CD8-positive, alpha-beta memory T cell (primary cell): ENCODE measurements around the gene SEMA5A. TPM values are rescaled to one million over a fixed set of nuclear protein-coding genes. Genes with fewer than 3 reads are reported as not detected.

Source experiments
- CTCF ChIA-PET: fragments of 350-600 bp; sonication (Branson Sonifier 250); formaldehyde crosslinking; loops from one replicate; lab custom pipeline; 2021; ENCODE audit warnings: antibody characterized with exemption; lab: Charles Lee
- POLR2A ChIA-PET: fragments of 350-600 bp; sonication (Branson Sonifier 250); formaldehyde crosslinking; loops from one replicate; lab custom pipeline; 2021; ENCODE audit warnings: antibody characterized with exemption; lab: Charles Lee
- DNase-seq, 5 donors: peaks; one replicate each; pipeline versions ENCODE4 v3.0.0 to v3.0.0-alpha.2; 2020 to 2022; ENCODE audit warnings: mixed read lengths in 1 of 5
- H3K27ac ChIP-seq: one replicate; pipeline ENCODE4 v1.7.0; 2013; ENCODE audit warnings: low read depth, mild to moderate bottlenecking, low read length, moderate library complexity
- H3K27me3 ChIP-seq: 2 replicates; pipeline ENCODE4 v1.7.0; 2013; ENCODE audit warnings: low read length, mild to moderate bottlenecking; ENCODE audit not compliant: insufficient read depth, poor library complexity, severe bottlenecking
- H3K36me3 ChIP-seq: 2 replicates; pipeline ENCODE4 v1.7.0; 2013; ENCODE audit warnings: mild to moderate bottlenecking, low read length, moderate library complexity; ENCODE audit not compliant: insufficient read depth
- H3K4me1 ChIP-seq: 2 replicates; pipeline ENCODE4 v1.7.0; 2013; ENCODE audit warnings: mild to moderate bottlenecking, low read length, moderate library complexity; ENCODE audit not compliant: insufficient read depth
- H3K4me3 ChIP-seq: 2 replicates; pipeline ENCODE4 v1.7.0; 2013; ENCODE audit warnings: mild to moderate bottlenecking, low read length
- H3K9me3 ChIP-seq: 2 replicates; pipeline ENCODE4 v1.7.0; 2013; ENCODE audit warnings: mild to moderate bottlenecking, low read length
- H3K27ac Mint-ChIP-seq, 8 donors: one replicate each; pipeline ENCODE4 v1.8.0; 2020 to 2021; ENCODE audit warnings: mixed read lengths in 8 of 8, mild to moderate bottlenecking in 6 of 8, inconsistent platforms in 3 of 8, moderate library complexity in 3 of 8
- H3K27me3 Mint-ChIP-seq, 2 donors: one replicate each; pipeline ENCODE4 v1.8.0; 2020 to 2021; ENCODE audit warnings: mixed read lengths in 2 of 2, mild to moderate bottlenecking in 1 of 2, moderate library complexity in 1 of 2
- H3K36me3 Mint-ChIP-seq, 3 donors: one replicate each; pipeline ENCODE4 v1.8.0; 2020 to 2021; ENCODE audit warnings: mixed read lengths in 3 of 3, inconsistent platforms in 1 of 3, mild to moderate bottlenecking in 1 of 3
- H3K4me1 Mint-ChIP-seq, 3 donors: one replicate each; pipeline ENCODE4 v1.8.0; 2020 to 2021; ENCODE audit warnings: mixed read lengths in 3 of 3, inconsistent platforms in 1 of 3, mild to moderate bottlenecking in 1 of 3
- H3K4me3 Mint-ChIP-seq, 7 donors: one replicate each; pipeline ENCODE4 v1.8.0; 2020 to 2021; ENCODE audit warnings: mixed read lengths in 7 of 7, mild to moderate bottlenecking in 6 of 7, moderate library complexity in 4 of 7, inconsistent platforms in 2 of 7
- H3K9me3 Mint-ChIP-seq, 5 donors: one replicate each; pipeline ENCODE4 v1.8.0; 2020 to 2022; ENCODE audit warnings: mixed read lengths in 5 of 5, mild to moderate bottlenecking in 3 of 5, moderate library complexity in 2 of 5, inconsistent platforms in 1 of 5
- polyA plus RNA-seq: library from polyadenylated mRNA; unstranded; fragments of 300-500 nt; fragmentation: Illumina TruSeq; gene quantifications from one replicate; pipeline ENCODE4 v1.2.3, GENCODE V29; 2021
- total RNA-seq, 2 experiments: library from RNA; stranded (reverse); gene quantifications; one replicate each; pipeline ENCODE4 v1.2.3, GENCODE V29; 2021

Gene SEMA5A
- total and polyA plus RNA-seq, 3 experiments from 2014 or later = not detected

DNA sequence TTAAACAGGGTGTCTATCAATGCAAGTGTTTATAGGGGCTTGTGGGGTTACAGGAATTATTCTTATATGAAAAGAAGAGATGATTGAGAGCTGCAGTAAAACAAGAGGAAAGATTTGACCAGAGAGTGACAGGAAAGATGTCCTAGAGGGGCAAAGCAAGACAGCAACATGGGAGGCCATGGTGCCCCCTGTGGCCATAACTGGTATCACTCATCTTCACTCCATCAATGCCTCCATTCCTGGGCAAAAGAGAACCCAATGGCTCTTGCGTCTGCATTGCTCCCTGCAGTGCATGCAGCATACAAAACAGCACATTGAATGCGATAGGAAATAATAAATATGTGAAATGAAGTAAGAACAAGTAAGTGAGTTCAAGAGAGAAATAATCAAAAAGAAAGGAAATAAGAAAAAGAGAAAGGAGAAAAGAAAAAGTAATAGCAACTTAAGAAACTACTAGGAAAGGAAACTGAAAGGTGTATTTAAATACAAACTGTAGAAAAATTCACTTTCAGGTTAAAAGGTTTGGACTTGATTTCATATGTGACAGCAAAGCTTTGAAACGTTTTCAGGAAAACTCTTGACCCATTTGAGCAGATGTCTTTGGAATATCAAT, 206.6 kb downstream of the SEMA5A start:
- Mint-ChIP-seq H3K4me1 (no peaks in the 10 kb centered on the region), H3K9me3 (peaks cover 4 to 14% (median 8%) of the 10 kb centered on the region in 5 donors), H3K4me3 (no peak overlapping the region), H3K27me3 (no peaks in the 10 kb centered on the region), H3K36me3 (no peaks in the 10 kb centered on the region), H3K27ac (no peak overlapping the region)
- ChIA-PET POLR2A (no interaction called here), CTCF (no interaction called here)
- DNase-seq = no peak
- H3K9me3 ChIP-seq = no peaks in the 10 kb centered on the region
- no peak overlapping the region for H3K27ac ChIP-seq
- H3K36me3 ChIP-seq = no peaks in the 10 kb centered on the region
- no peaks in the 10 kb centered on the region for H3K4me1 ChIP-seq
- H3K4me3 ChIP-seq = no peak overlapping the region
- H3K27me3 ChIP-seq = no peaks in the 10 kb centered on the region

- Histone ChIP-seq H3K9me3 (no peaks in the 10 kb centered on the region), H3K27me3 (no peaks in the 10 kb centered on the region), H3K27ac (no peak overlapping the region), H3K4me1 (no peaks in the 10 kb centered on the region), H3K36me3 (no peaks in the 10 kb centered on the region), H3K4me3 (no peak overlapping the region)
- H3K36me3 Mint-ChIP-seq = no peaks in the 10 kb centered on the region
- no peak for DNase-seq
- POLR2A ChIA-PET = no interaction called here
- no peaks in the 10 kb centered on the region for H3K27me3 Mint-ChIP-seq
- H3K4me3 Mint-ChIP-seq = no peak overlapping the region
- H3K4me1 Mint-ChIP-seq = no peaks in the 10 kb centered on the region
- H3K9me3 Mint-ChIP-seq = peaks cover 4 to 14% (median 8%) of the 10 kb centered on the region in 5 donors
- no peak overlapping the region for H3K27ac Mint-ChIP-seq
- CTCF ChIA-PET = no interaction called here
Observed at GRCh38 chr5:9338796-9339195, 207.1 kb downstream of the SEMA5A start.

- peaks cover 4 to 17% (median 8%) of the 10 kb centered on the region in 5 donors for H3K9me3 Mint-ChIP-seq
- H3K36me3 ChIP-seq = no peaks in the 10 kb centered on the region
- no peaks in the 10 kb centered on the region for H3K27me3 ChIP-seq
- no peaks in the 10 kb centered on the region for H3K36me3 Mint-ChIP-seq
- no peaks in the 10 kb centered on the region for H3K27me3 Mint-ChIP-seq
- ChIA-PET POLR2A (no interaction called here), CTCF (no interaction called here)
- no peak overlapping the region for H3K4me3 ChIP-seq
- no peaks in the 10 kb centered on the region for H3K4me1 ChIP-seq
- H3K27ac Mint-ChIP-seq = no peak overlapping the region
- no peaks in the 10 kb centered on the region for H3K4me1 Mint-ChIP-seq
- DNase-seq = no peak
- H3K9me3 ChIP-seq = no peaks in the 10 kb centered on the region
- no peak overlapping the region for H3K4me3 Mint-ChIP-seq
- H3K27ac ChIP-seq = no peak overlapping the region
Observed at GRCh38 chr5:9337928-9338595, 207.8 kb downstream of the SEMA5A start.

DNA sequence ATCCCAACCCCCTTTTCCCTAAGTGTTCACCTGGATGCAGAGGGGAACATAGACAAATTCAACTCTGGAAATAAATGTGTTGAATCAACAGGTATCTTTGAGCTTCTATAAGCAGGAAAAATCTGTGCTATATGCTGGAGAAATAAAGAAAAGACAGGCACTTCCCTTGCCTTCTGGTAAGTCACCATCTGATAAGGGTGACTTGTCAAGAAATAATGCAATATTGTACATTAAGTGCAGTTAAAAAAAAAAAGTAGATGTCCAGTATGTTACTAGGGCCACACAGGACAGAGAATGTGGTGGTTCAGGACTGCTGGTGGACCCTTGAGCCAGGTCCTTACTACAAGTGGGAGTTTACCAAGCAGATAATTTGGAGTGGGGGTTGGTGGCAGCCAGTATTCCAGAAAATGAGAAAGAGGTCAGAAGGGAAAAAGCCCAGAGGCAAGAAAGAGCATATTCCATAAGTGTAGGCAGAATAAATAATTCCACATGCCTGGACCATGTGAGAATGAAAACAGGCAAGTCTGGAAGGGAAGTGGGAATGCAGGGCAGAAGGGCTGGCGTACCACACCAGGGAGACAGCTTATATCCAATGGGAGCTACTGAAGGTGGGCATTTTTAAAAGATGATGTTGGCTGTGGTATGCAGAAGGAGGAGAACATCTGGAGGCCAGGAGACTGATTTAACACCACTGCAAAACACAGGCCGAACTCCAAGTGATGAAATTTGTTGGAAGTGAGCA, 209.9 kb downstream of the SEMA5A start:
- Histone ChIP-seq H3K4me1 (no peaks in the 10 kb centered on the region), H3K27me3 (no peaks in the 10 kb centered on the region), H3K36me3 (no peaks in the 10 kb centered on the region), H3K9me3 (no peaks in the 10 kb centered on the region), H3K27ac (no peak overlapping the region), H3K4me3 (no peak overlapping the region)
- H3K4me1 Mint-ChIP-seq = no peaks in the 10 kb centered on the region
- POLR2A ChIA-PET = no interaction called here
- DNase-seq = no peak
- peaks cover 4 to 16% (median 7%) of the 10 kb centered on the region in 5 donors for H3K9me3 Mint-ChIP-seq
- no peaks in the 10 kb centered on the region for H3K27me3 Mint-ChIP-seq
- CTCF ChIA-PET = no interaction called here
- no peaks in the 10 kb centered on the region for H3K36me3 Mint-ChIP-seq
- no peak overlapping the region for H3K4me3 Mint-ChIP-seq
- no peak overlapping the region for H3K27ac Mint-ChIP-seq

DNA sequence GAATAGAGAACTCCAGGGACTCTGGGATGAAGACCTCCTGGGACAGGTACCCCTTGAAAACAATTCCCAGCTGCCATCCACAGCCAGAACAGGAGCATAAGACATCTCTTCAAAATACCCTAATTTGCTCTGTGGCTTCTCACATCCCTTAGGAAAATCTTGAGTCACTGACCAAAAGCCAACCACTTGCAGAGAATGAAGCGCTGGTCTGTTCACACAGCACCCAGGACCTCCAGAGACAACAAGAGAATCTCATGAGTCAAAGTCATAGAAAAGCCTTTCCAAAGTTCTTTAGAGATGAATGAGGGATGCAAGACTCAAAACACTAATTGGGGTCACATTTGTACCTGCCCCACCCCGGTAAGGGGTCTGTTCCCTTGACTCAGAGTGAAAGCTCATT, 210.6 kb downstream of the SEMA5A start:
- H3K9me3 ChIP-seq = no peaks in the 10 kb centered on the region
- H3K4me3 ChIP-seq = no peak overlapping the region
- Mint-ChIP-seq H3K4me1 (no peaks in the 10 kb centered on the region), H3K27me3 (no peaks in the 10 kb centered on the region), H3K36me3 (no peaks in the 10 kb centered on the region), H3K4me3 (no peak overlapping the region), H3K9me3 (peaks cover 4 to 18% (median 10%) of the 10 kb centered on the region in 5 donors), H3K27ac (no peak overlapping the region)
- ChIA-PET POLR2A (no interaction called here), CTCF (no interaction called here)
- no peak overlapping the region for H3K27ac ChIP-seq
- H3K4me1 ChIP-seq = no peaks in the 10 kb centered on the region
- H3K27me3 ChIP-seq = no peaks in the 10 kb centered on the region
- H3K36me3 ChIP-seq = no peaks in the 10 kb centered on the region
- DNase-seq = no peak

DNA sequence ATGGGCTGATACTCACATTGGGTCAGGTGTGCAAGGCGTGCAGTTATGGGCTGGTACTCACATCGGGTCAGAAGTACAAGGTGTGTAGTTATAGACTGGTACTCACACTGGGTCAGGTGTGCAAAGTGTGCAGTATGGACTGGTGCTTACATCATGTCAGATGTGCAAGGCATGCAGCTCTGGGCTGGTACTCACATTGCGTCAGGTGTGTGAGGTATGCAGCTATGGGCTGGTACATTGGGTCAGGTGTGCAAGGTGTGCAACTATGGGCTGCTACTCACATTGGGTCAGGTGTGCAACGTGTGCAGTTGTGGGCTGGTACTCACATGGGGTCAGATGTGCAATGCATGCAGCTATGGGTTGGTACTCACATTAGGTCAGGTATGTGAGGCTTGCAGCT, 213.8 kb downstream of the SEMA5A start:
- Histone ChIP-seq H3K9me3 (no peaks in the 10 kb centered on the region), H3K4me3 (no peak overlapping the region), H3K4me1 (no peaks in the 10 kb centered on the region), H3K27me3 (no peaks in the 10 kb centered on the region), H3K27ac (no peak overlapping the region), H3K36me3 (no peaks in the 10 kb centered on the region)
- ChIA-PET CTCF (no interaction called here), POLR2A (no interaction called here)
- no peaks in the 10 kb centered on the region for H3K27me3 Mint-ChIP-seq
- H3K27ac Mint-ChIP-seq = peak overlapping the region in 1 of 8 donors; percentile 58
- H3K36me3 Mint-ChIP-seq = no peaks in the 10 kb centered on the region
- H3K4me3 Mint-ChIP-seq = no peak overlapping the region
- no peak for DNase-seq
- no peaks in the 10 kb centered on the region for H3K4me1 Mint-ChIP-seq
- H3K9me3 Mint-ChIP-seq = peaks cover 0 to 23% (median 12%) of the 10 kb centered on the region in 5 donors

DNA sequence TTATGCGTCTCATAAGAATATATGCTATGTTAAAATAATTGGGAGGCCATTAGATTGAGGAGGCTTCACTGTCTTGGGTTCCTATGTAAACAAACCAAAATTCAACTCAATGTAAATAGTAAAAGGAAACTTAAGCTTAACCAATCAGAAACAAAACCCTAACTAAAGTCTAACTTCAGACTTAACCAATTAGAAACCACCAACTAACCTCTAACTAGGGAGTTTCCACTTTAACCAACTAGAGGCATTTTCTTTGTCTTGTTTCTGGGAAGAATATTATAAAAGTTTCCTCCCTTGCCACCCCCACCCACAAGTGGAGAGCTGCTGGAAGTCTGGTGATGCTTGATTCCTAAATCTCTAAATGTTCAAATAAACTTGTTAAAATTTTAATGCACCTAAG, 214.5 kb downstream of the SEMA5A start:
- Histone ChIP-seq H3K27me3 (no peaks in the 10 kb centered on the region), H3K27ac (no peak overlapping the region), H3K9me3 (no peaks in the 10 kb centered on the region), H3K36me3 (no peaks in the 10 kb centered on the region), H3K4me3 (no peak overlapping the region), H3K4me1 (no peaks in the 10 kb centered on the region)
- Mint-ChIP-seq H3K4me1 (no peaks in the 10 kb centered on the region), H3K27ac (no peak overlapping the region), H3K27me3 (no peaks in the 10 kb centered on the region), H3K9me3 (peaks cover 0 to 23% (median 12%) of the 10 kb centered on the region in 5 donors), H3K36me3 (no peaks in the 10 kb centered on the region), H3K4me3 (no peak overlapping the region)
- POLR2A ChIA-PET = no interaction called here
- no peak for DNase-seq
- CTCF ChIA-PET = no interaction called here

DNA sequence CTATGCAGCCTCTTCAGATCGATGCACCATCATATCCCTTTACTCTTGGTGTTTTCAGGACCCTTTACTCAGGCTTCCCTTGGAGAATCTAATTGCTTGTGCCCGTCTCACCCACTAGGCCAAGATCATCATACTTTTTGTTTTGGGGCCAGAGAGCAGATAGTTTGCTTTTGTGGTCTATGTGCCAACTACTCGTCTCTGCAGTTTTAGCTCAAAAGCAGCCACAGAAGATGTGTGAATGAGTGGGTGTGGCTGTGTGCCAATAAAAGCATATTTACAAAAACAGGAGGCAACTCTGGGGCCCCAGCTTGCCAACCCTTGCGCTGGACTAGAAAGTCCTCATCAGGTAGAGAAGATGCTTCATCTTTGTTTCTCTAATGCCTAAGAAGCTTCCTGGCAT, 216.8 kb downstream of the SEMA5A start:
- Histone ChIP-seq H3K36me3 (no peaks in the 10 kb centered on the region), H3K27me3 (no peaks in the 10 kb centered on the region), H3K4me3 (no peak overlapping the region), H3K27ac (no peak overlapping the region), H3K4me1 (no peaks in the 10 kb centered on the region), H3K9me3 (no peaks in the 10 kb centered on the region)
- Mint-ChIP-seq H3K36me3 (no peaks in the 10 kb centered on the region), H3K27ac (no peak overlapping the region), H3K27me3 (no peaks in the 10 kb centered on the region), H3K4me3 (no peak overlapping the region), H3K9me3 (peaks cover 5 to 17% (median 14%) of the 10 kb centered on the region in 5 donors), H3K4me1 (no peaks in the 10 kb centered on the region)
- CTCF ChIA-PET = no interaction called here
- POLR2A ChIA-PET = no interaction called here
- no peak for DNase-seq
